PC-3 (cell line): ENCODE measurements around the gene CEP83. TPM values are rescaled to one million over a fixed set of nuclear protein-coding genes. Genes with fewer than 3 reads are reported as not detected.

ENCODE experiments used
- ATAC-seq: fragments of 200-7000 bp; cut with Tn5 transposase; 2 replicates; pipeline ENCODE4 v1.9.1; 2020; ENCODE audit warnings: mild to moderate bottlenecking, moderate library complexity
- BruUV-seq: library from RNA; stranded (reverse); fragments of 400-500 nt; replicated peaks from 2 replicates; lab custom pipeline; 2021; lab: Mats Ljungman, UMichigan
- CTCF ChIA-PET: fragments of 300-600 bp; sonication (Branson Sonifier 250); formaldehyde crosslinking; loops from one replicate; lab custom pipeline; 2022; ENCODE audit warnings: antibody characterized with exemption; lab: Charles Lee
- POLR2A ChIA-PET: fragments of 300-600 bp; sonication (Branson Sonifier 250); formaldehyde crosslinking; loops from one replicate; lab custom pipeline; 2022; ENCODE audit warnings: antibody characterized with exemption; ENCODE audit not compliant: unreplicated experiment; lab: Charles Lee
- DNase-seq: peaks from one replicate; pipeline ENCODE4 v3.0.0-alpha.2; 2015
- H2AFZ ChIP-seq: fragments of 300-600 bp; sonication (generic); 2 replicates; pipeline ENCODE4 v1.6.0; 2016; ENCODE audit warnings: antibody characterized with exemption, low read length
- H3F3A ChIP-seq: fragments of 300-600 bp; sonication (generic); one replicate; pipeline ENCODE4 v1.6.0; 2017; ENCODE audit warnings: antibody characterized with exemption, low read length, control low read depth, mild to moderate bottlenecking; ENCODE audit not compliant: unreplicated experiment
- H3K27ac ChIP-seq: fragments of 300-600 bp; sonication (generic); 2 replicates; pipeline ENCODE4 v1.5.1; 2016; ENCODE audit warnings: mild to moderate bottlenecking, low read length
- H3K27me3 ChIP-seq: fragments of 300-600 bp; sonication (generic); 2 replicates; pipeline ENCODE4 v1.6.1; 2016; ENCODE audit warnings: low read length, mixed read lengths
- H3K36me3 ChIP-seq: fragments of 300-600 bp; sonication (generic); 2 replicates; pipeline ENCODE4 v1.6.1; 2016; ENCODE audit warnings: low read depth, mixed run types, low read length, mixed read lengths
- H3K4me1 ChIP-seq: fragments of 300-600 bp; sonication (generic); 2 replicates; pipeline ENCODE4 v1.5.1; 2016; ENCODE audit warnings: low read length; ENCODE audit not compliant: insufficient read depth
- H3K4me2 ChIP-seq: fragments of 300-600 bp; sonication (generic); 2 replicates; pipeline ENCODE4 v1.6.0; 2016; ENCODE audit warnings: low read length
- H3K4me3 ChIP-seq: fragments of 300-600 bp; sonication (generic); 2 replicates; pipeline ENCODE4 v1.5.1; 2016; ENCODE audit warnings: mild to moderate bottlenecking, low read length, mixed read lengths
- H3K79me2 ChIP-seq: fragments of 300-600 bp; sonication (generic); 2 replicates; pipeline ENCODE4 v1.6.1; 2017; ENCODE audit warnings: low read length, mixed read lengths
- H3K9ac ChIP-seq: fragments of 300-600 bp; sonication (generic); 2 replicates; pipeline ENCODE4 v1.6.0; 2016; ENCODE audit warnings: mild to moderate bottlenecking, low read length
- H3K9me2 ChIP-seq: fragments of 300-600 bp; sonication (generic); replicated peaks from 2 replicates; pipeline ENCODE4 v1.6.1; 2016; ENCODE audit warnings: mixed run types, low read length, mixed read lengths
- H3K9me3 ChIP-seq: fragments of 300-600 bp; sonication (generic); 2 replicates; pipeline ENCODE4 v1.6.1; 2016; ENCODE audit warnings: low read length, mixed read lengths
- H4K20me1 ChIP-seq: fragments of 300-600 bp; sonication (generic); 2 replicates; pipeline ENCODE4 v1.6.1; 2016; ENCODE audit warnings: low read length, mixed read lengths
- EZH2 ChIP-seq: fragments of 300-600 bp; sonication (generic); IDR thresholded peaks from one replicate; pipeline ENCODE4 v1.6.1; 2017; ENCODE audit warnings: antibody characterized with exemption, mild to moderate bottlenecking, low read length; ENCODE audit not compliant: unreplicated experiment
- EZH2phosphoT487 ChIP-seq: fragments of 300-600 bp; sonication (generic); IDR thresholded peaks from 2 replicates; pipeline ENCODE4 v1.6.1; 2018; ENCODE audit warnings: mild to moderate bottlenecking, antibody characterized with exemption, low read length, borderline replicate concordance
- intact Hi-C: fragments of 100-400 bp; cut with micrococcal nuclease; formaldehyde crosslinking; loops from 2 replicates; pipeline ENCODE4 v1.9.0; 2023
- total RNA-seq: library from RNA; depleted of rRNA; stranded (reverse); fragments of >200 nt; gene quantifications from 2 replicates; pipeline ENCODE4 v1.2.3, GENCODE V29; 2014
- TF ChIP-seq, protein P1 (sequence below): fragments of 300-600 bp; sonication (generic); conservative IDR thresholded peaks from 2 replicates; pipeline ENCODE4 v1.5.1; 2017; ENCODE audit warnings: antibody characterized with exemption, low read depth, mild to moderate bottlenecking, low read length

CEP83 gene
- total RNA-seq, 1 experiment from 2014 or later, result 11.8 TPM

DNA sequence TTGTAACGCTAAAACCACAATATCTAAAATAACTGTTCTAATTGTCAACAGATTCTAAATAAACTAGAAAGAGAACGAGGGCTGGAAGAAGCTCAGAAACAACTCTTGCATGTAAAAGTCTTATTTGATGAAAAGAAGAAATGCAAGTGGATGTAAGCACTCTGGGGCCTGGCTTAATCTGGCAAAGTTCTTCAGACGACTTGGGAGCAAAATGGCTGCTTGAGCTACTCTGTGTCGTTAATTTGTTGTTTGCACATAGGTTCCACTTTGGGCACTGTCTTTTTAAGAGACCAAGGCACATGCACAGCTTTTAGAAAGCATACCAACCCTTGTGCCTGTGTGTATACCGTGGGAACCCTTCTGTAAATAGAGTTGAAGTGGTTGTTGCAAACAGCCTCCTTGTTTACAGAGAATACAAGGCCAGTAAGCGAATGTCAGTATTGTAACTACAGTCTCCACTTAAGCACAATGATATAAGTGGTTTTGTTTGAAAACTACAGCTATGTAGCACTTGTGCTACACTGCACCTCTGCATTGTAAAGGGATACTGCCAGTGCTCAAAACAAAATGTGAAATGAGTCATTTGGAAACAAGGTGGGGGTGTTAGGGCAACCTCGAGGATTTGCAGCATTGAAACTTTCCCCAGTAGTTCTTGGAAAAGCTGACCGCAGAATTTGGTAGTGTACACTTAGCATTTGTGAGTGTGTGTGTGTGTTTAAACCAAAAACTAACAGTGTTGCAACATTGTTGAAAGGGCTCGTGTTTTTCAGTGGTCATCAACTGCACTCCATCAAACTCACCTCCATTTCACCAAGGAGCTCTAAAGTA is 154.3 kb downstream of the CEP83 start:
- Histone ChIP-seq H3F3A (no peaks in the 10 kb centered on the region), H3K27me3 (no peaks in the 10 kb centered on the region), H3K4me2 (no peak overlapping the region), H3K9me2 (no peaks in the 10 kb centered on the region), H3K9me3 (no peaks in the 10 kb centered on the region), H2AFZ (no peak overlapping the region), H3K36me3 (peaks cover 32% of the 10 kb centered on the region; the same call in 1 of the 2 replicates), H3K4me3 (no peak overlapping the region), H4K20me1 (no peaks in the 10 kb centered on the region), H3K79me2 (no peaks in the 10 kb centered on the region), H3K27ac (no peak overlapping the region), H3K4me1 (no peaks in the 10 kb centered on the region), H3K9ac (no peak overlapping the region)
- TF ChIP-seq, protein P1, sequence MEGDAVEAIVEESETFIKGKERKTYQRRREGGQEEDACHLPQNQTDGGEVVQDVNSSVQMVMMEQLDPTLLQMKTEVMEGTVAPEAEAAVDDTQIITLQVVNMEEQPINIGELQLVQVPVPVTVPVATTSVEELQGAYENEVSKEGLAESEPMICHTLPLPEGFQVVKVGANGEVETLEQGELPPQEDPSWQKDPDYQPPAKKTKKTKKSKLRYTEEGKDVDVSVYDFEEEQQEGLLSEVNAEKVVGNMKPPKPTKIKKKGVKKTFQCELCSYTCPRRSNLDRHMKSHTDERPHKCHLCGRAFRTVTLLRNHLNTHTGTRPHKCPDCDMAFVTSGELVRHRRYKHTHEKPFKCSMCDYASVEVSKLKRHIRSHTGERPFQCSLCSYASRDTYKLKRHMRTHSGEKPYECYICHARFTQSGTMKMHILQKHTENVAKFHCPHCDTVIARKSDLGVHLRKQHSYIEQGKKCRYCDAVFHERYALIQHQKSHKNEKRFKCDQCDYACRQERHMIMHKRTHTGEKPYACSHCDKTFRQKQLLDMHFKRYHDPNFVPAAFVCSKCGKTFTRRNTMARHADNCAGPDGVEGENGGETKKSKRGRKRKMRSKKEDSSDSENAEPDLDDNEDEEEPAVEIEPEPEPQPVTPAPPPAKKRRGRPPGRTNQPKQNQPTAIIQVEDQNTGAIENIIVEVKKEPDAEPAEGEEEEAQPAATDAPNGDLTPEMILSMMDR, result no peak
- TF ChIP-seq EZH2phosphoT487 (no peak), EZH2 (no peak)
- intact Hi-C loops, result no loop called here
- CTCF ChIA-PET, result no interaction called here
- POLR2A ChIA-PET, result no interaction called here
- ATAC-seq, result no peak
- BruUV-seq, result no TSS peak
- DNase-seq, result no peak

DNA sequence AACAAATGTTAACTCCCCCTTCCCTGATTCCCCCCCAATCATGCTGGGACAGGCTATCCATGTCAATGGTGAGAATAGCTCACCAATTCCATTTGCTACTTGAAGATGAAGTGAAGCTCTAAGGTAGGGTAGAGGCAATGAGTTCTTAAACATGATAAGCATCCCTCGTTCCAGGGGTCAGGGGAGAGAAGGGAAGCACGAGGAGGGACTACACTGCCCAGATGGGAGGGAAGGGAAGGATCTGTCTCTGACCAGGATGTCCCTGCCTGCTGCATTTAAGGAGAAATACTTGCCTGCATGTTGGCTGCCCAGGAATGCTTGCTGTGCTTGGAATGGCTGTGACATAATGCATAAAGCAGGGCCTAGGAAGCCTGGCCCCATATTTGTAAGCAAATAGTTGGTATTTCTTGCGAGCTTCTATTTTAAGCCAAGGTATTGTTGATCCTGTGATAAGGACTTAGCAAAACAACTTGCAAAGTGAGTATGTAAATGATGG is 155.1 kb downstream of the CEP83 start:
- DNase-seq (no peak), ATAC-seq (no peak)
- H4K20me1 ChIP-seq, result no peaks in the 10 kb centered on the region
- no peak overlapping the region for H3K4me2 ChIP-seq
- no peaks in the 10 kb centered on the region for H3K79me2 ChIP-seq
- no TSS peak for BruUV-seq
- no peak overlapping the region for H3K27ac ChIP-seq
- no peak for TF ChIP-seq EZH2phosphoT487
- TF ChIP-seq, protein P1, result no peak
- TF ChIP-seq EZH2, result no peak
- ChIA-PET POLR2A (no interaction called here), CTCF (no interaction called here)
- H3K4me3 ChIP-seq, result no peak overlapping the region
- no peak overlapping the region for H3K9ac ChIP-seq
- no peaks in the 10 kb centered on the region for H3K9me2 ChIP-seq
- H3K9me3 ChIP-seq, result no peaks in the 10 kb centered on the region
- peaks cover 29% of the 10 kb centered on the region; the same call in 1 of the 2 replicates for H3K36me3 ChIP-seq
- no peaks in the 10 kb centered on the region for H3F3A ChIP-seq
- intact Hi-C loops, result no loop called here
- no peaks in the 10 kb centered on the region for H3K27me3 ChIP-seq
- no peaks in the 10 kb centered on the region for H3K4me1 ChIP-seq
- no peak overlapping the region for H2AFZ ChIP-seq

DNA sequence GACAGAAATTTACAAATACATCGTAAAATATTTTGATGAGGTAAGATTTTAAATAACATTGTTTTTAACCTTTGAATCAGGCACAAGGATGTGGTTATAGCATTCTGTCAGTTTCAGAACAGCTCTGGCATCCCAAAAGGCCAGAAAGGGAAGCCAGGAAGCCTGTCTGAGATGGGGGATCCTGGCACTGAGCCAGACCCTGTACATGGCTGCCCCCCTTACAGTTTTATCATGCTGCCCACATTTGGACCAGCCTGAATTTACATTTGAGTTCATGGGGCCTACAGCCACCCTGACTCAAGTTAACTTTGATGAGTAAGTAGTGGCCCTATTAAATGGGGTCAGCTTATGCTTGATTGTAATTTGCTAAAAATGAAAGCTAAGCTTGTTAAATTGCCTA is 155.7 kb downstream of the CEP83 start:
- ChIA-PET CTCF (no interaction called here), POLR2A (no interaction called here)
- H3K4me3 ChIP-seq, result no peak overlapping the region
- H3K9me3 ChIP-seq, result no peaks in the 10 kb centered on the region
- no peaks in the 10 kb centered on the region for H3K27me3 ChIP-seq
- no peak overlapping the region for H2AFZ ChIP-seq
- H3F3A ChIP-seq, result no peaks in the 10 kb centered on the region
- BruUV-seq, result no TSS peak
- DNase-seq, result no peak
- peaks cover 26% of the 10 kb centered on the region; the same call in 1 of the 2 replicates for H3K36me3 ChIP-seq
- H3K4me2 ChIP-seq, result no peak overlapping the region
- no peaks in the 10 kb centered on the region for H3K9me2 ChIP-seq
- H3K4me1 ChIP-seq, result no peaks in the 10 kb centered on the region
- TF ChIP-seq EZH2phosphoT487, result no peak
- no peak for TF ChIP-seq EZH2
- TF ChIP-seq, protein P1, result no peak
- intact Hi-C loops, result no loop called here
- no peak for ATAC-seq
- H3K9ac ChIP-seq, result no peak overlapping the region
- H3K27ac ChIP-seq, result no peak overlapping the region
- no peaks in the 10 kb centered on the region for H4K20me1 ChIP-seq
- H3K79me2 ChIP-seq, result no peaks in the 10 kb centered on the region
